ENCODE results near the gene PLEKHJ1.

PLEKHJ1 gene

GRCh38 chr19:2237869-2238153, 1.7 kb upstream of the PLEKHJ1 start:
- peak overlapping the region; percentile 69 to 77 for H3K4me3 ChIP-seq (replicated peaks in 1 of 2; ENCODE audit: low read depth in 2 of 2, low read length in 2 of 2)
- TF ChIP-seq CTCF (IDR thresholded peaks at IDR 0.05; ENCODE audit: low read depth, low read length), result no peak
- DNase-seq (ENCODE audit: low read depth in 2 of 2), result no peak

GRCh38 chr19:2237051-2237868, 1.1 kb upstream of the PLEKHJ1 start:
- TF ChIP-seq CTCF (IDR thresholded peaks at IDR 0.05; ENCODE audit: low read depth, low read length), result no peak
- peak overlapping the region; percentile 69 to 77 for H3K4me3 ChIP-seq (replicated peaks in 1 of 2; ENCODE audit: low read depth in 2 of 2, low read length in 2 of 2)
- no peak for DNase-seq (ENCODE audit: low read depth in 2 of 2)

GRCh38 chr19:2236064-2236313, 140 bp downstream of the PLEKHJ1 start:
- peak overlapping the region; percentile 69 to 77 for H3K4me3 ChIP-seq (replicated peaks in 1 of 2; ENCODE audit: low read depth in 2 of 2, low read length in 2 of 2)
- DNase-seq (ENCODE audit: low read depth in 2 of 2), result no peak
- no peak for TF ChIP-seq CTCF (IDR thresholded peaks at IDR 0.05; ENCODE audit: low read depth, low read length)

- DNase-seq (ENCODE audit: low read depth in 2 of 2), result no peak
- TF ChIP-seq CTCF (IDR thresholded peaks at IDR 0.05; ENCODE audit: low read depth, low read length), result no peak
Observed at GRCh38 chr19:2235381-2236063, 607 bp downstream of the PLEKHJ1 start.

GRCh38 chr19:2234996-2235380, 1.1 kb downstream of the PLEKHJ1 start:
- DNase-seq (ENCODE audit: low read depth in 2 of 2), result no peak
- peak overlapping the region; percentile 69 to 77 for H3K4me3 ChIP-seq (replicated peaks in 1 of 2; ENCODE audit: low read depth in 2 of 2, low read length in 2 of 2)
- no peak for TF ChIP-seq CTCF (IDR thresholded peaks at IDR 0.05; ENCODE audit: low read depth, low read length)

More at GRCh38 chr19:2235381-2236063, 607 bp downstream of the PLEKHJ1 start:
- peak overlapping the region; percentile 69 to 77 for H3K4me3 ChIP-seq (replicated peaks in 1 of 2; ENCODE audit: low read depth in 2 of 2, low read length in 2 of 2)

GRCh38 chr19:2233601-2234280, 2.4 kb downstream of the PLEKHJ1 start:
- DNase-seq (ENCODE audit: low read depth in 2 of 2), result no peak
- H3K4me3 ChIP-seq (replicated peaks in 1 of 2; ENCODE audit: low read depth in 2 of 2, low read length in 2 of 2), result no peak overlapping the region
- no peak for TF ChIP-seq CTCF (IDR thresholded peaks at IDR 0.05; ENCODE audit: low read depth, low read length)
